Measurements from ENCODE around the gene THAP7. TPM values are rescaled to one million over a fixed set of nuclear protein-coding genes. Genes with fewer than 3 reads are reported as not detected.

Gene THAP7
- total and polyA plus RNA-seq, 9 of the 15 experiments (the other 6 are each of a cell fraction or from before 2014, with no cell fraction given), result 7.9 to 263 (median 84.1) TPM

- TF ChIP-seq CCAR2 (IDR thresholded peaks at IDR 0.05; ENCODE audit: low read depth, low read length), result no peak
- no peak for TF ChIP-seq RFX5 (IDR thresholded peaks at IDR 0.05; ENCODE audit: low read depth, low read length)
- TF ChIP-seq TSC22D4 (tag; IDR thresholded peaks at IDR 0.05), result no peak
- TF ChIP-seq, protein P1, sequence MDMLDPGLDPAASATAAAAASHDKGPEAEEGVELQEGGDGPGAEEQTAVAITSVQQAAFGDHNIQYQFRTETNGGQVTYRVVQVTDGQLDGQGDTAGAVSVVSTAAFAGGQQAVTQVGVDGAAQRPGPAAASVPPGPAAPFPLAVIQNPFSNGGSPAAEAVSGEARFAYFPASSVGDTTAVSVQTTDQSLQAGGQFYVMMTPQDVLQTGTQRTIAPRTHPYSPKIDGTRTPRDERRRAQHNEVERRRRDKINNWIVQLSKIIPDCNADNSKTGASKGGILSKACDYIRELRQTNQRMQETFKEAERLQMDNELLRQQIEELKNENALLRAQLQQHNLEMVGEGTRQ (CRISPR knock-in tag; IDR thresholded peaks at IDR 0.05), result no peak
- no peak for TF ChIP-seq FOXP1 (CRISPR knock-in tag; IDR thresholded peaks at IDR 0.05)
- no peak for TF ChIP-seq CBFA2T2 (conservative IDR thresholded peaks at IDR 0.05)
- no peak for TF ChIP-seq PREB (CRISPR knock-in tag; IDR thresholded peaks at IDR 0.05)
- no peak for TF ChIP-seq POLR2B (IDR thresholded peaks at IDR 0.05; ENCODE audit: low read depth, partially characterized antibody)
- no peak for TF ChIP-seq L3MBTL2 (IDR thresholded peaks at IDR 0.05)
- TF ChIP-seq, protein P2, sequence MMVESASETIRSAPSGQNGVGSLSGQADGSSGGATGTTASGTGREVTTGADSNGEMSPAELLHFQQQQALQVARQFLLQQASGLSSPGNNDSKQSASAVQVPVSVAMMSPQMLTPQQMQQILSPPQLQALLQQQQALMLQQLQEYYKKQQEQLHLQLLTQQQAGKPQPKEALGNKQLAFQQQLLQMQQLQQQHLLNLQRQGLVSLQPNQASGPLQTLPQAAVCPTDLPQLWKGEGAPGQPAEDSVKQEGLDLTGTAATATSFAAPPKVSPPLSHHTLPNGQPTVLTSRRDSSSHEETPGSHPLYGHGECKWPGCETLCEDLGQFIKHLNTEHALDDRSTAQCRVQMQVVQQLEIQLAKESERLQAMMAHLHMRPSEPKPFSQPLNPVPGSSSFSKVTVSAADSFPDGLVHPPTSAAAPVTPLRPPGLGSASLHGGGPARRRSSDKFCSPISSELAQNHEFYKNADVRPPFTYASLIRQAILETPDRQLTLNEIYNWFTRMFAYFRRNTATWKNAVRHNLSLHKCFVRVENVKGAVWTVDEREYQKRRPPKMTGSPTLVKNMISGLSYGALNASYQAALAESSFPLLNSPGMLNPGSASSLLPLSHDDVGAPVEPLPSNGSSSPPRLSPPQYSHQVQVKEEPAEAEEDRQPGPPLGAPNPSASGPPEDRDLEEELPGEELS (CRISPR knock-in tag; IDR thresholded peaks at IDR 0.05; ENCODE audit: borderline replicate concordance), result no peak
- no peak for TF ChIP-seq ZNF175 (CRISPR knock-in tag; IDR thresholded peaks at IDR 0.05; ENCODE audit: low read depth)
- TF ChIP-seq CXXC5 (CRISPR knock-in tag; IDR thresholded peaks at IDR 0.05), result no peak
- no peak for TF ChIP-seq ZNF143 (CRISPR knock-in tag; IDR thresholded peaks at IDR 0.05)
- TF ChIP-seq IRF2 (CRISPR knock-in tag; IDR thresholded peaks at IDR 0.05), result no peak
- no peak for TF ChIP-seq SAFB2 (IDR thresholded peaks at IDR 0.05; ENCODE audit: borderline replicate concordance, low read depth, low read length, severe bottlenecking)
- no peak for TF ChIP-seq BRD9 (IDR thresholded peaks at IDR 0.05; ENCODE audit: low read depth, partially characterized antibody)
- no peak for TF ChIP-seq ZSCAN29 (IDR thresholded peaks at IDR 0.05)
- TF ChIP-seq FIP1L1 (IDR thresholded peaks at IDR 0.05; ENCODE audit: low read depth, low read length, poor library complexity, severe bottlenecking), result no peak
- 0 out of 2 replicates have a peak, but pooled peaks have one; percentile 48 for TF ChIP-seq HDAC6 (IDR thresholded peaks at IDR 0.05; ENCODE audit: low read depth, low read length)
- TF ChIP-seq CBX8 (IDR thresholded peaks at IDR 0.05; ENCODE audit: borderline replicate concordance, extremely low read depth, low read depth, low read length, poor library complexity, severe bottlenecking), result no peak
- peak; percentile 65; the same call in 1 of the 2 replicates for TF ChIP-seq CHCHD3 (CRISPR knock-in tag; IDR thresholded peaks at IDR 0.05)
- TF ChIP-seq SNIP1 (IDR thresholded peaks at IDR 0.05; ENCODE audit: low read depth), result no peak
- no peak for TF ChIP-seq SMARCA5 (IDR thresholded peaks at IDR 0.05)
- TF ChIP-seq E2F3 (CRISPR knock-in tag; IDR thresholded peaks at IDR 0.05), result no peak
- TF ChIP-seq ZNF23 (CRISPR knock-in tag; IDR thresholded peaks at IDR 0.05), result no peak
- TF ChIP-seq KLF6 (CRISPR knock-in tag; IDR thresholded peaks at IDR 0.05; ENCODE audit: borderline replicate concordance), result no peak
These were observed 5.9 kb downstream of the THAP7 start (continued) for GRCh38 chr22:20996031-20996410.
